Neural progenitor cell (in vitro differentiated cells): ENCODE measurements around the gene IDH1.

Experiments
- EZH2 ChIP-seq: fragments of 200-600 bp; sonication (generic); IDR thresholded peaks from 2 replicates; pipeline ENCODE4 v1.6.1; 2017; ENCODE audit warnings: antibody characterized with exemption, mild to moderate bottlenecking, moderate library complexity
- EZH2phosphoT487 ChIP-seq: fragments of 200-600 bp; sonication (generic); IDR thresholded peaks from 2 replicates; pipeline ENCODE4 v1.6.1; 2017; ENCODE audit warnings: antibody characterized with exemption
- TF ChIP-seq, protein P1 (sequence below): fragments of 200-600 bp; sonication (generic); IDR thresholded peaks from 2 replicates; pipeline ENCODE4 v1.5.1; 2017; ENCODE audit warnings: antibody characterized with exemption, mild to moderate bottlenecking

- TF ChIP-seq, protein P1, sequence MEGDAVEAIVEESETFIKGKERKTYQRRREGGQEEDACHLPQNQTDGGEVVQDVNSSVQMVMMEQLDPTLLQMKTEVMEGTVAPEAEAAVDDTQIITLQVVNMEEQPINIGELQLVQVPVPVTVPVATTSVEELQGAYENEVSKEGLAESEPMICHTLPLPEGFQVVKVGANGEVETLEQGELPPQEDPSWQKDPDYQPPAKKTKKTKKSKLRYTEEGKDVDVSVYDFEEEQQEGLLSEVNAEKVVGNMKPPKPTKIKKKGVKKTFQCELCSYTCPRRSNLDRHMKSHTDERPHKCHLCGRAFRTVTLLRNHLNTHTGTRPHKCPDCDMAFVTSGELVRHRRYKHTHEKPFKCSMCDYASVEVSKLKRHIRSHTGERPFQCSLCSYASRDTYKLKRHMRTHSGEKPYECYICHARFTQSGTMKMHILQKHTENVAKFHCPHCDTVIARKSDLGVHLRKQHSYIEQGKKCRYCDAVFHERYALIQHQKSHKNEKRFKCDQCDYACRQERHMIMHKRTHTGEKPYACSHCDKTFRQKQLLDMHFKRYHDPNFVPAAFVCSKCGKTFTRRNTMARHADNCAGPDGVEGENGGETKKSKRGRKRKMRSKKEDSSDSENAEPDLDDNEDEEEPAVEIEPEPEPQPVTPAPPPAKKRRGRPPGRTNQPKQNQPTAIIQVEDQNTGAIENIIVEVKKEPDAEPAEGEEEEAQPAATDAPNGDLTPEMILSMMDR, result no peak
- no peak for TF ChIP-seq EZH2phosphoT487
- TF ChIP-seq EZH2, result no peak
These were observed 46.4 kb downstream of the IDH1 start for GRCh38 chr2:208208335-208209085.
